B cell (primary cell): ENCODE data around the gene PTPN21. TPM values are rescaled to one million over a fixed set of nuclear protein-coding genes. Genes with fewer than 3 reads are reported as not detected.
A peak's percentile ranks its signal among the peaks of the same experiment; 100 is the strongest.

Experiments used
- ATAC-seq: fragments of 200-7000 bp; cut with Tn5 transposase; one replicate; pipeline ENCODE4 v1.10.0; 2021; ENCODE audit warnings: low read depth, mild to moderate bottlenecking, moderate number of reproducible peaks, moderate library complexity
- CTCF ChIA-PET: fragments of 350-600 bp; sonication (Branson Sonifier 250); formaldehyde crosslinking; loops from one replicate; lab custom pipeline; 2021; ENCODE audit warnings: antibody characterized with exemption, inconsistent platforms; lab: Charles Lee
- POLR2A ChIA-PET: fragments of 350-600 bp; sonication (Branson Sonifier 250); formaldehyde crosslinking; loops from one replicate; lab custom pipeline; 2021; ENCODE audit warnings: antibody characterized with exemption; lab: Charles Lee
- DNase-seq: peaks from one replicate; pipeline ENCODE4 v3.0.0; 2013
- H2AFZ ChIP-seq: 2 replicates; pipeline ENCODE4 v1.6.1; 2012; ENCODE audit warnings: mild to moderate bottlenecking, low read depth, low read length; ENCODE audit not compliant: insufficient read depth, poor library complexity, severe bottlenecking
- H3K27ac ChIP-seq, 2 donors: 1 replicate in 1 of 2; 2 replicates in 1 of 2; pipeline ENCODE4 v1.5.1; 2012 to 2013; ENCODE audit warnings: low read length in 2 of 2, mild to moderate bottlenecking in 2 of 2, moderate library complexity in 1 of 2
- H3K27me3 ChIP-seq, 4 experiments: fragments of 200-600 bp in 1 of 4; sonication (generic) in 1 of 4; replicated peaks in 1 of 4; 1 replicate in 2 of 4; 2 replicates in 2 of 4; pipeline versions ENCODE4 v1.6.1 to v1.7.0; 2013 to 2016; ENCODE audit warnings: low read length in 3 of 4, mild to moderate bottlenecking in 2 of 4, mixed read lengths in 1 of 4, moderate library complexity in 1 of 4; ENCODE audit not compliant: insufficient read depth in 4 of 4, control insufficient read depth in 3 of 4; ENCODE audit errors: control extremely low read depth in 1 of 4
- H3K36me3 ChIP-seq, 2 experiments: replicated peaks in 1 of 2; 1 replicate in 1 of 2; 2 replicates in 1 of 2; pipeline versions ENCODE4 v1.6.1 to v1.7.1; 2013; ENCODE audit warnings: low read length in 1 of 2; ENCODE audit not compliant: insufficient read depth in 2 of 2, control insufficient read depth in 1 of 2; ENCODE audit errors: control extremely low read depth in 1 of 2, extremely low read depth in 1 of 2
- H3K4me1 ChIP-seq, 2 donors: fragments of 200-600 bp in 1 of 2; sonication (generic) in 1 of 2; 1 replicate in 1 of 2; 2 replicates in 1 of 2; pipeline versions ENCODE4 v1.5.1 to v1.6.1; 2013 to 2017; ENCODE audit warnings: low read length in 2 of 2; ENCODE audit not compliant: control insufficient read depth in 2 of 2, insufficient read depth in 2 of 2
- H3K4me2 ChIP-seq: replicated peaks from 2 replicates; pipeline ENCODE3; 2012; ENCODE audit warnings: mild to moderate bottlenecking, low read depth, low read length; ENCODE audit not compliant: poor library complexity, severe bottlenecking
- H3K4me3 ChIP-seq, 5 experiments: fragments of 200-600 bp in 1 of 5; sonication (generic) in 1 of 5; 1 replicate in 3 of 5; 2 replicates in 2 of 5; pipeline versions ENCODE4 v1.5.1 to v1.7.0; 2011 to 2016; ENCODE audit warnings: low read length in 4 of 5, mild to moderate bottlenecking in 4 of 5, low read depth in 2 of 5, control low read depth in 1 of 5, moderate library complexity in 1 of 5; ENCODE audit not compliant: insufficient read depth in 1 of 5; ENCODE audit errors: control extremely low read depth in 1 of 5, extremely low read depth in 1 of 5
- H3K79me2 ChIP-seq: fragments of 200-600 bp; sonication (generic); one replicate; pipeline ENCODE4 v1.6.0; 2016; ENCODE audit warnings: low read length; ENCODE audit not compliant: control insufficient read depth, insufficient read depth
- H3K9ac ChIP-seq: fragments of 200-600 bp; sonication (generic); 2 replicates; pipeline ENCODE4 v1.6.1; 2017; ENCODE audit warnings: mild to moderate bottlenecking, low read length, moderate library complexity
- H3K9me3 ChIP-seq, 3 donors: one replicate each; pipeline versions ENCODE4 v1.6.1 to v1.7.1; 2013; ENCODE audit warnings: low read length in 2 of 3; ENCODE audit not compliant: control insufficient read depth in 2 of 3, insufficient read depth in 1 of 3; ENCODE audit errors: control extremely low read depth in 1 of 3
- H4K20me1 ChIP-seq: 2 replicates; pipeline ENCODE4 v1.6.0; 2012; ENCODE audit warnings: mild to moderate bottlenecking, low read length; ENCODE audit not compliant: insufficient read depth, control insufficient read depth, poor library complexity, severe bottlenecking
- H3K27ac Mint-ChIP-seq: one replicate; pipeline ENCODE4 v1.8.0; 2021; ENCODE audit warnings: mixed read lengths
- H3K27me3 Mint-ChIP-seq: one replicate; pipeline ENCODE4 v1.8.0; 2021; ENCODE audit warnings: mixed read lengths
- H3K4me1 Mint-ChIP-seq: one replicate; pipeline ENCODE4 v1.8.0; 2021; ENCODE audit warnings: mixed read lengths
- H3K4me3 Mint-ChIP-seq: one replicate; pipeline ENCODE4 v1.8.0; 2021; ENCODE audit warnings: mixed read lengths
- H3K9me3 Mint-ChIP-seq: one replicate; pipeline ENCODE4 v1.8.0; 2022; ENCODE audit warnings: mixed read lengths; ENCODE audit not compliant: insufficient read depth
- EZH2 ChIP-seq: IDR thresholded peaks from 2 replicates; pipeline ENCODE4 v1.6.1; 2012; ENCODE audit warnings: borderline replicate concordance, low read depth, mild to moderate bottlenecking, moderate library complexity, low read length; ENCODE audit not compliant: insufficient read depth, poor library complexity, severe bottlenecking
- WGBS: methylation state at CpG from one replicate; pipeline ENCODE4 v1.1.5; 2013; ENCODE audit warnings: missing lambda C conversion rate; ENCODE audit not compliant: insufficient coverage; 5-methylcytosine and 5-hydroxymethylcytosine counted together
- intact Hi-C: fragments of 100-400 bp; cut with micrococcal nuclease; formaldehyde crosslinking; loops from one replicate; pipeline ENCODE4 v1.10.0; 2022
- polyA minus RNA-seq: library from RNA; depleted of rRNA, polyadenylated mRNA; stranded (reverse); fragments of >200 nt; gene quantifications from 2 replicates; pipeline ENCODE4 v1.2.3, GENCODE V29; 2012
- polyA plus RNA-seq: library from polyadenylated mRNA; depleted of rRNA; stranded (reverse); fragments of >200 nt; gene quantifications from 2 replicates; pipeline ENCODE4 v1.2.3, GENCODE V29; 2012
- total RNA-seq, 2 donors: library from RNA; stranded (reverse); fragments of 120-200 nt in 1 of 2; gene quantifications; 1 replicate in 1 of 2; 2 replicates in 1 of 2; pipeline versions ENCODE4 v1.2.3 to v1.2.4, GENCODE V29; 2013 to 2022
- TF ChIP-seq, protein P1 (sequence below): fragments of 200-600 bp; IDR thresholded peaks from one replicate; pipeline ENCODE4 v1.8.0; 2022; ENCODE audit warnings: antibody characterized with exemption, mild to moderate bottlenecking

PTPN21 gene
- not detected in 2 replicates for total RNA-seq
- 0.58 TPM for total RNA-seq (2013)
- polyA plus RNA-seq: not detected in 2 replicates
- not detected in 2 replicates for polyA minus RNA-seq

DNA sequence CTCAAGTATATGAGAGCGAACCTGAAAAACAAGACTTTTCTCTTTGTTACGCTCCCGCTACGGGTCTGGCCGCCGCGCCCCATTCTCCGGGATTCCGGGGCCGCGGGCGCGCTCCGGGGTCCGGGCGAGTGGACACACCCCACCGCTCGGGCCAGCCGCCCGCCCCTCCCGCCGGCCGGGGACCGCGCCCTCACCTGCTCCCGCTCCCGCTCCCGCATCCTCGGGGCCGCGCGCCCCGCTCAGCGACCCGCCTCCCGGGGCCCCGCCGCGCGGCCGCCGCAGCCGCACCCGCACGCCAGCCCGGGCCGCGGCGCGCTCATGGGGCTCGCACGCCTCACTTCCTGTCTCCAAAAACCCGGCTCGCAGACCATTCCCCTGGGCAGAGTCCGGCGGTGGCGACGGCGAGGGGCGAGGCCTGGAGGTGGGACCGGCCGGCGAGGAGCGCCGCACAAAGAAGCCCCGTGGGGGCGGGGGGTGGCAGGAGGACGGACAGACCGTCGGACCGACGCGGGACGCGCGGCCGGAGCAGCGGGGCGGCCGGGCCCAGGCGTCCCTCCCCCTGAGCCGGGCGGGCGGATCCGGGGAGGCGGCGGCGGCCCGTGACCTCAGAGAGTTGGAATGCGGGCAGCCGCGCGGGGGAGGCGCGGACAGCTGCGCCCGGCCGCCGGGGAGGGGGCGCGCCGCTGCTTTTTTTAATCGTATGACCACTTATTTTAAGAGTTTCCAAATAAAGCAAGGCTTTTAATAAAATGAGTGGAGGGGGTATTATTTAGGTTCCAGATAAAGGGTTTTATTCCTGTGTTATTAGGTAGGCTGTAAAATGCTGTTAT lies at the start of gene PTPN21:
Gene PTPN21 (minus strand): TSS at position 551 of the 830 bp plus-strand sequence. CDS start 4,590 bp downstream, outside the sequence.
- Histone ChIP-seq H4K20me1 (no peaks in the 10 kb centered on the region), H3K4me3 (peak within 1 kb of the TSS; percentile 13 to 73 (median 44)), H3K4me2 (peak within 1 kb of the TSS; percentile 93), H3K79me2 (no peaks in the 10 kb centered on the region), H3K27me3 (peaks cover 3 to 64% (median 49%) of the 10 kb centered on the region in 4 experiments), H3K27ac (no peak within 1 kb of the TSS), H3K9ac (peak within 1 kb of the TSS; percentile 58), H3K36me3 (no peaks in the 10 kb centered on the region), H3K4me1 (peaks cover 24 to 29% of the 10 kb centered on the region in 2 donors), H2AFZ (peak within 1 kb of the TSS; percentile 65), H3K9me3 (peaks cover 0 to 17% (median 0%) of the 10 kb centered on the region in 3 donors)
- DNase-seq: peak; percentile 51
- Mint-ChIP-seq H3K4me3 (peak within 1 kb of the TSS; percentile 80), H3K27me3 (peaks cover 58% of the 10 kb centered on the region), H3K27ac (no peak within 1 kb of the TSS), H3K4me1 (peaks cover 14% of the 10 kb centered on the region), H3K9me3 (no peaks in the 10 kb centered on the region)
- ChIA-PET POLR2A (no interaction called here), CTCF (interaction anchor here (0.6 kb wide), 1 partner anchor 12 kb away, joined by 3 read pairs; no protein-coding TSS in a partner anchor)
- peak; percentile 41 for ATAC-seq
- intact Hi-C loops: no loop called here
- TF ChIP-seq, protein P1, sequence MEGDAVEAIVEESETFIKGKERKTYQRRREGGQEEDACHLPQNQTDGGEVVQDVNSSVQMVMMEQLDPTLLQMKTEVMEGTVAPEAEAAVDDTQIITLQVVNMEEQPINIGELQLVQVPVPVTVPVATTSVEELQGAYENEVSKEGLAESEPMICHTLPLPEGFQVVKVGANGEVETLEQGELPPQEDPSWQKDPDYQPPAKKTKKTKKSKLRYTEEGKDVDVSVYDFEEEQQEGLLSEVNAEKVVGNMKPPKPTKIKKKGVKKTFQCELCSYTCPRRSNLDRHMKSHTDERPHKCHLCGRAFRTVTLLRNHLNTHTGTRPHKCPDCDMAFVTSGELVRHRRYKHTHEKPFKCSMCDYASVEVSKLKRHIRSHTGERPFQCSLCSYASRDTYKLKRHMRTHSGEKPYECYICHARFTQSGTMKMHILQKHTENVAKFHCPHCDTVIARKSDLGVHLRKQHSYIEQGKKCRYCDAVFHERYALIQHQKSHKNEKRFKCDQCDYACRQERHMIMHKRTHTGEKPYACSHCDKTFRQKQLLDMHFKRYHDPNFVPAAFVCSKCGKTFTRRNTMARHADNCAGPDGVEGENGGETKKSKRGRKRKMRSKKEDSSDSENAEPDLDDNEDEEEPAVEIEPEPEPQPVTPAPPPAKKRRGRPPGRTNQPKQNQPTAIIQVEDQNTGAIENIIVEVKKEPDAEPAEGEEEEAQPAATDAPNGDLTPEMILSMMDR: no peak
- TF ChIP-seq EZH2: peak; percentile 60
- WGBS: 2% methylated on average over 99 of the region's 103 CpGs

DNA sequence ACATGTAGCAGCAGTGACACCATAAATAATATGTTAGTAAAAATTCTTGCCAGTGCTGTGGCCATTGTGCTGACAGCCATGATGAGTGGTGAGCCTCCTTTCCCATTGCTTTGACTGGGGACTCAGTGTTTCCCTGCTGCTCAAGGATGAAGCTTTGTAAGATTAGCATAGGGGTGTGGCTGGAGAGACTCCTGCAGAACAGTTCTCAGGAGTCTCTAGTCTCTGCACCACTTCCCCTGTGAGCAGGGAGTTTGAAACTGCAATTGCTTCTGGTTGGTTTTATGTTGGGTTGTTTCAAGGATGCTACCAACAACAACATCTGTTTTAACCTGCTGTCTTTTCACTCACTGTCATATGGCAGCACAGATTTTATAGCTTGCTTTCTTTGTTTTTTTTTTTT lies 49.4 kb upstream of the PTPN21 start:
- no peak overlapping the region for H2AFZ ChIP-seq
- Mint-ChIP-seq H3K4me3 (no peak overlapping the region), H3K27me3 (no peaks in the 10 kb centered on the region), H3K4me1 (peaks cover 13% of the 10 kb centered on the region), H3K9me3 (no peaks in the 10 kb centered on the region), H3K27ac (no peak overlapping the region)
- H3K27me3 ChIP-seq: no peaks in the 10 kb centered on the region
- H3K27ac ChIP-seq: no peak overlapping the region
- H3K36me3 ChIP-seq: peaks cover 22 to 76% of the 10 kb centered on the region in 2 experiments
- ATAC-seq (no peak), DNase-seq (no peak)
- ChIA-PET CTCF (no interaction called here), POLR2A (no interaction called here)
- H3K9ac ChIP-seq: no peak overlapping the region
- H3K4me1 ChIP-seq: peaks cover 8 to 15% of the 10 kb centered on the region in 2 donors
- no peak overlapping the region for H3K4me2 ChIP-seq
- H3K9me3 ChIP-seq: no peaks in the 10 kb centered on the region
- TF ChIP-seq, protein P1: no peak
- TF ChIP-seq EZH2: no peak
- H4K20me1 ChIP-seq: no peaks in the 10 kb centered on the region
- intact Hi-C loops: no loop called here
- H3K79me2 ChIP-seq: no peaks in the 10 kb centered on the region
- H3K4me3 ChIP-seq: no peak overlapping the region
